Pancreas (tissue), 10 donors: Measurements from ENCODE around the gene AP1G2. TPM values are rescaled to one million over a fixed set of nuclear protein-coding genes. Genes with fewer than 3 reads are reported as not detected.

ENCODE experiments used
- ATAC-seq, 4 donors: fragments of 200-7000 bp; cut with Tn5 transposase; one replicate each; pipeline versions ENCODE4 v1.8.0 to v1.9.1; 2020; ENCODE audit warnings: mild to moderate bottlenecking in 4 of 4, moderate library complexity in 4 of 4
- DNase-seq, 6 donors: peaks; one replicate each; pipeline ENCODE4 v3.0.0-alpha.2; 2020
- FAIRE-seq: peaks from 2 replicates; lab custom pipeline; 2012; peaks lifted over from hg19 to GRCh38; lab: Jason Lieb, UNC
- H3K27ac ChIP-seq, 4 donors: fragments of 200-600 bp; sonication (generic); 1 replicate in 3 of 4; 2 replicates in 1 of 4; pipeline versions ENCODE4 v1.5.0 to v1.8.0; 2020
- H3K27me3 ChIP-seq, 4 donors: fragments of 200-600 bp; one replicate each; pipeline ENCODE4 v1.8.0; 2021
- H3K36me3 ChIP-seq, 3 donors: fragments of 200-600 bp; sonication (generic) in 1 of 3; one replicate each; pipeline versions ENCODE4 v1.5.0 to v1.8.0; 2020 to 2021
- H3K4me1 ChIP-seq, 3 donors: fragments of 200-600 bp; one replicate each; pipeline ENCODE4 v1.8.0; 2021
- H3K4me3 ChIP-seq, 4 donors: fragments of 200-600 bp; sonication (generic) in 2 of 4; one replicate each; pipeline versions ENCODE4 v1.5.0 to v1.8.0; 2020 to 2021
- H3K9me3 ChIP-seq, 4 donors: fragments of 200-600 bp; one replicate each; pipeline ENCODE4 v1.8.0; 2021
- WGBS, 2 donors: extraction: QIAGEN DNeasy Blood & Tissue Kit; methylation state at CpG; one replicate each; pipeline ENCODE4 v1.1.7; 2013; 5-methylcytosine and 5-hydroxymethylcytosine counted together
- intact Hi-C, 3 donors: fragments of 100-400 bp; cut with DNase I; formaldehyde crosslinking; loops; one replicate each; pipeline versions ENCODE4 v1.11.1 to v1.14.2; 2022
- polyA plus RNA-seq, 2 donors: library from polyadenylated mRNA; stranded (reverse); fragments of 200-250 nt; gene quantifications; one replicate each; pipeline ENCODE4 v1.2.3, GENCODE V29; 2013
- total RNA-seq, 6 donors: library from RNA; stranded (reverse); fragmentation: NEBNext Ultra II Directional in 4 of 6; extraction: Animal tissue kit (Norgen Biotek cat#: 25700) in 4 of 6; gene quantifications; one replicate each; pipeline versions ENCODE4 v1.2.1 to v1.2.4, GENCODE V29; 2021 to 2023
- TF ChIP-seq, protein P1 (sequence below), 4 donors: fragments of 200-600 bp; sonication (generic) in 3 of 4; IDR thresholded peaks; one replicate each; pipeline versions ENCODE4 v1.5.0 to v1.8.0; 2021; ENCODE audit warnings: antibody characterized with exemption in 4 of 4
- donor health status: healthy with polysubstance abuse.
- donor health status: DM: no; HTN: no; CAD: no; lungs with moderate emphysema.
- donor health status: DM: no; HTN: no; CAD: no.
- donor health status: control.
- donor health status: control.
- donor health status: Bipolar disorder and iron deficiency.
- donor health status: DM: yes; HTN: yes; CAD: no.
- donor health status: DM: no; HTN: no; CAD: no.
- donor health status: DM: no; HTN: no; CAD: no.
- donor health status: DM: yes; HTN: yes; CAD: no.

AP1G2 gene
- total and polyA plus RNA-seq, 8 donors, result 57.4 to 392 (median 85.3) TPM

DNA sequence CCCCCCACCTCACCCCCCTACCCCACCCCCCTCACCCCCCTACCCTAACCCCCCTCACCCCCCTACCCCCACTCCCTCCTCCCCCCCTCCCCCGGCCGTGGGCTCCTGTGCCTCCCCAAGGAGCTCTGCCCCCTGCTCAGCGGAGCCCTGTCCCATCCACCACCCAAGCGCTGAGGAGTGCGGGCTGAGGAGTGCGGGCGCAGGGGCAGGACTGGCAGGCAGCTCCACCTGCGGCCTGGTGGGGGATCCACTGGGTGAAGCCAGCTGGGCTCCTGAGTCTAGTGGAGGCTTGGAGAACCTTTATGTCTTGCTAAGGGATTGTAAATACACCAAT lies 13.3 kb upstream of the AP1G2 start:
- ATAC-seq (no peak), DNase-seq (no peak), FAIRE-seq (no peak)
- no peaks in the 10 kb centered on the region for H3K9me3 ChIP-seq
- H3K36me3 ChIP-seq, result no peaks in the 10 kb centered on the region
- H3K4me3 ChIP-seq, result no peak overlapping the region
- no peaks in the 10 kb centered on the region for H3K4me1 ChIP-seq
- 94 to 96% methylated on average over 6 of the region's 8 CpGs for WGBS, 2 donors
- peaks cover 0 to 13% (median 5%) of the 10 kb centered on the region in 4 donors for H3K27me3 ChIP-seq
- intact Hi-C loops, result loop anchor here in 1 of 3 donors (10.0 kb wide), 1 partner anchor 324 kb away; no protein-coding TSS in a partner anchor
- H3K27ac ChIP-seq, result no peak overlapping the region
- TF ChIP-seq, protein P1, sequence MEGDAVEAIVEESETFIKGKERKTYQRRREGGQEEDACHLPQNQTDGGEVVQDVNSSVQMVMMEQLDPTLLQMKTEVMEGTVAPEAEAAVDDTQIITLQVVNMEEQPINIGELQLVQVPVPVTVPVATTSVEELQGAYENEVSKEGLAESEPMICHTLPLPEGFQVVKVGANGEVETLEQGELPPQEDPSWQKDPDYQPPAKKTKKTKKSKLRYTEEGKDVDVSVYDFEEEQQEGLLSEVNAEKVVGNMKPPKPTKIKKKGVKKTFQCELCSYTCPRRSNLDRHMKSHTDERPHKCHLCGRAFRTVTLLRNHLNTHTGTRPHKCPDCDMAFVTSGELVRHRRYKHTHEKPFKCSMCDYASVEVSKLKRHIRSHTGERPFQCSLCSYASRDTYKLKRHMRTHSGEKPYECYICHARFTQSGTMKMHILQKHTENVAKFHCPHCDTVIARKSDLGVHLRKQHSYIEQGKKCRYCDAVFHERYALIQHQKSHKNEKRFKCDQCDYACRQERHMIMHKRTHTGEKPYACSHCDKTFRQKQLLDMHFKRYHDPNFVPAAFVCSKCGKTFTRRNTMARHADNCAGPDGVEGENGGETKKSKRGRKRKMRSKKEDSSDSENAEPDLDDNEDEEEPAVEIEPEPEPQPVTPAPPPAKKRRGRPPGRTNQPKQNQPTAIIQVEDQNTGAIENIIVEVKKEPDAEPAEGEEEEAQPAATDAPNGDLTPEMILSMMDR (IDR thresholded peaks at IDR 0.05), result no peak

DNA sequence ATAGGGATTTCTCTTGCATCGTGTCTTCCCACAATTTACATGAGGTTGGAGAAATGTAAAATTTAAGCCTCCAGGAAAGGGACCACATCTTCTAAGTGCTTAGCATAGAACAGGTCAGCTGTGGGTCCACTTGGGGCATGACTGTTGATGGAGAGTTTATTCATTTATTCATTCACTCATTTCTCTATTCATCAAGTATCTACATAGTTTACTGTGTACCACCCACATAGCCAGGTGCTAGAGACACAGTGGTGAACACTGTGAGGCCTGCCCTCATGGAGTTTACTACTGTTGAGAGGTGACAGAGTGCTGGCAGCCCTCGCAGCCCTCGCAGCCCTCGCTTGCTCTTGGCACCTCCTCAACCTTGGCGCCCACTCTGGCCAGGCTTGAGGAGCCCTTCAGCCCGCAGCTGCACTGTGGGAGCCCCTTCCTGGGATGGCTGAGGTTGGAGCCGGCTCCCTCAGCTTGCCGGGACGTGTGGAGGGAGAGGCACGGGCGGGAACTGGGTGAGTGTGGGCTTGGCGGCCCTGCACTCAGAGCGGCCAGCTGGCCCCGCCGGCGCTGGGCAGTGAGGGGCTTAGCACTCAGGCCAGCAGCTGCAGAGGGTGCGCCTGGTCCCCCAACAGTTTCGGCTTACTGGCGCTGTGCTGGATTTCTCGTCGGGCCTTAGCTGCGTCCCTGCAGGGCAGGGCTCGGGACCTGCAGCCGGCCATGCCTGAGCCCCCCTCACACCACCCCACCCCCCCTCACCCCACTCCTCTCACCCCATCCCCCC lies 12.7 kb upstream of the AP1G2 start:
- TF ChIP-seq, protein P1 (IDR thresholded peaks at IDR 0.05), result no peak
- FAIRE-seq, result no peak
- DNase-seq, result no peak
- no peak for ATAC-seq
- H3K4me1 ChIP-seq, result no peaks in the 10 kb centered on the region
- H3K27ac ChIP-seq, result no peak overlapping the region
- no peak overlapping the region for H3K4me3 ChIP-seq
- intact Hi-C loops, result loop anchor here in 1 of 3 donors (10.0 kb wide), 1 partner anchor 324 kb away; no protein-coding TSS in a partner anchor
- 91 to 93% methylated on average over 22 to 24 of the region's 24 CpGs for WGBS, 2 donors
- H3K27me3 ChIP-seq, result peaks cover 0 to 13% (median 5%) of the 10 kb centered on the region in 4 donors
- H3K36me3 ChIP-seq, result no peaks in the 10 kb centered on the region
- H3K9me3 ChIP-seq, result no peaks in the 10 kb centered on the region

DNA sequence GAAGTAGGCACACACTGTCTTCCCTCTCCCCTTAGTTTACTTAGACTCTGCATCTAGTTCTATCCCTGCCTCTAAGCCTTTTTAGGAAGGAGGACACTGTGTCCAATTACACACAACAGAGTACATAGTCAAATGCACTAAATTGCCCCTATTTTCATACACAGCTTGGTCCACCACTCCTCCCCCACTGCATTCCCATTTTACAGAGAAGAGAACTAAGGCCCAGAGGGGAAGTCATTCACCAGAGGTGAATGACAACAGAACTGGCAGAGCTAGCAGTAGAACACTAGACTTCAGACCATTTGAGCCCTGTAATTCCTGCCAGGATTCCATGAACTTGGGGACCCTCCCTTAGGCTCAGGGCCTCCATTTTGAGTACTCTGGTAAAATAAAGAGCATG lies 12.1 kb upstream of the AP1G2 start:
- DNase-seq (no peak), FAIRE-seq (no peak), ATAC-seq (no peak)
- intact Hi-C loops, result loop anchor here in 1 of 3 donors (10.0 kb wide), 1 partner anchor 325 kb away; no protein-coding TSS in a partner anchor
- H3K27me3 ChIP-seq, result peaks cover 0 to 13% (median 5%) of the 10 kb centered on the region in 4 donors
- TF ChIP-seq, protein P1 (IDR thresholded peaks at IDR 0.05), result no peak
- no peaks in the 10 kb centered on the region for H3K36me3 ChIP-seq
- H3K27ac ChIP-seq, result no peak overlapping the region
- H3K9me3 ChIP-seq, result no peaks in the 10 kb centered on the region
- no peak overlapping the region for H3K4me3 ChIP-seq
- H3K4me1 ChIP-seq, result no peaks in the 10 kb centered on the region

DNA sequence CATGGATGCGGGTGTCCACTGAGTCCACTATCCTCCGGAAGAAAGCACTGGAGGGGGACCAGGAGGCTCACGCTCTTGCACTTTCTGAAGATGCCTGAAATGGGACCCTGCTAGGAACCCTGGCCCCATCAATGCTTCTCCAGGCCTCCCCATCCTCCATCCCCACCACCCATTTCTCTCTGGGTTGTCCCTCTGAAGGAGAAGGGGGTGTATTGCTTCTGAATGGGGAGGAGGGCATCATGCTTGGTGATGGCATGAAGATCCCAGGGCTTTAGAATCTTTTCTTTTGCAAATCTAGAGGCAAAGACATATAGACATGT lies 11.7 kb upstream of the AP1G2 start:
- peaks cover 0 to 13% (median 5%) of the 10 kb centered on the region in 4 donors for H3K27me3 ChIP-seq
- 76 to 79% methylated on average over 3 of the region's 3 CpGs for WGBS, 2 donors
- no peak overlapping the region for H3K4me3 ChIP-seq
- H3K9me3 ChIP-seq, result no peaks in the 10 kb centered on the region
- no peak for ATAC-seq
- no peak for FAIRE-seq
- intact Hi-C loops, result no loop called here
- DNase-seq, result no peak
- H3K27ac ChIP-seq, result no peak overlapping the region
- H3K36me3 ChIP-seq, result no peaks in the 10 kb centered on the region
- TF ChIP-seq, protein P1 (IDR thresholded peaks at IDR 0.05), result no peak
- H3K4me1 ChIP-seq, result no peaks in the 10 kb centered on the region
